Lower lobe of right lung (tissue), 2 donors: ENCODE measurements around the gene POLR2F. TPM values are rescaled to one million over a fixed set of nuclear protein-coding genes. Genes with fewer than 3 reads are reported as not detected.

ENCODE experiments used
- ATAC-seq, 2 donors: fragments of 200-7000 bp; cut with Tn5 transposase; one replicate each; pipeline ENCODE4 v1.9.1; 2020 to 2022; ENCODE audit warnings: mild to moderate bottlenecking in 2 of 2, moderate library complexity in 2 of 2
- DNase-seq: peaks from one replicate; pipeline ENCODE4 v3.0.0-alpha.2; 2020
- H3K27ac ChIP-seq: fragments of 200-600 bp; one replicate; pipeline ENCODE4 v1.8.0; 2022
- H3K27me3 ChIP-seq: fragments of 200-600 bp; one replicate; pipeline ENCODE4 v1.8.0; 2022; ENCODE audit warnings: low read depth
- H3K36me3 ChIP-seq: fragments of 200-600 bp; one replicate; pipeline ENCODE4 v1.8.0; 2022; ENCODE audit warnings: mild to moderate bottlenecking
- H3K4me1 ChIP-seq: fragments of 200-600 bp; one replicate; pipeline ENCODE4 v1.8.0; 2022
- H3K4me3 ChIP-seq: fragments of 200-600 bp; one replicate; pipeline ENCODE4 v1.8.0; 2022; ENCODE audit warnings: mild to moderate bottlenecking
- H3K9me3 ChIP-seq: fragments of 200-600 bp; one replicate; pipeline ENCODE4 v1.8.0; 2022
- intact Hi-C: fragments of 100-400 bp; cut with DNase I; formaldehyde crosslinking; loops from one replicate; pipeline ENCODE4 v1.11.0; 2022
- total RNA-seq: library from RNA; stranded (reverse); fragmentation: NEBNext Ultra II Directional; extraction: Animal tissue kit (Norgen Biotek cat#: 25700); gene quantifications from one replicate; pipeline ENCODE4 v1.2.1, GENCODE V29; 2021
- TF ChIP-seq, protein P1 (sequence below): fragments of 200-600 bp; IDR thresholded peaks from one replicate; pipeline ENCODE4 v1.8.0; 2022; ENCODE audit warnings: antibody characterized with exemption, mild to moderate bottlenecking
- donor health status: DM: no; HTN: yes; CAD: no; lungs with severe emphysema.

Gene POLR2F
- total RNA-seq, 1 donor from 2014 or later, result 60.3 TPM

DNA sequence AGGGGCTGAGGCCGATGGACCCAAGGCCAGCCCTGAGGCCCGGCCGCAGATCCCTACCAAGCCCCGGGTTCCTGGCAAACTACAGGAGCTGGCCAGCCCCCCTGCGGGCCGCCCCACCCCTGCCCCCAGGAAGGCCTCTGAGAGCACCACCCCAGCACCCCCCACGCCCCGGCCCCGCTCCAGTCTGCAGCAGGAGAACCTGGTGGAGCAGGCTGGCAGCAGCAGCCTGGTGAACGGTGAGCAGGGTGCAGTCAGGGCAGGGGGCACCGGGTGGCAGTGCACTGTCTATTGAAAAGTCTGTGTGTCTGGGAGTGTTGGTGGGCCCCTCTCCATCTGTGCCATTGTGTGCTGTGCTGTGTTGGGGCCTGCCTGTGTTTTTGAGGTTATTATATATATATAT, 31.3 kb upstream of the POLR2F start:
- Histone ChIP-seq H3K27ac (no peak overlapping the region), H3K36me3 (peaks cover 75% of the 10 kb centered on the region), H3K4me1 (peaks cover 7% of the 10 kb centered on the region), H3K27me3 (no peaks in the 10 kb centered on the region), H3K4me3 (no peak overlapping the region), H3K9me3 (no peaks in the 10 kb centered on the region)
- intact Hi-C loops, result no loop called here
- no peak for DNase-seq
- ATAC-seq, result no peak
- TF ChIP-seq, protein P1, sequence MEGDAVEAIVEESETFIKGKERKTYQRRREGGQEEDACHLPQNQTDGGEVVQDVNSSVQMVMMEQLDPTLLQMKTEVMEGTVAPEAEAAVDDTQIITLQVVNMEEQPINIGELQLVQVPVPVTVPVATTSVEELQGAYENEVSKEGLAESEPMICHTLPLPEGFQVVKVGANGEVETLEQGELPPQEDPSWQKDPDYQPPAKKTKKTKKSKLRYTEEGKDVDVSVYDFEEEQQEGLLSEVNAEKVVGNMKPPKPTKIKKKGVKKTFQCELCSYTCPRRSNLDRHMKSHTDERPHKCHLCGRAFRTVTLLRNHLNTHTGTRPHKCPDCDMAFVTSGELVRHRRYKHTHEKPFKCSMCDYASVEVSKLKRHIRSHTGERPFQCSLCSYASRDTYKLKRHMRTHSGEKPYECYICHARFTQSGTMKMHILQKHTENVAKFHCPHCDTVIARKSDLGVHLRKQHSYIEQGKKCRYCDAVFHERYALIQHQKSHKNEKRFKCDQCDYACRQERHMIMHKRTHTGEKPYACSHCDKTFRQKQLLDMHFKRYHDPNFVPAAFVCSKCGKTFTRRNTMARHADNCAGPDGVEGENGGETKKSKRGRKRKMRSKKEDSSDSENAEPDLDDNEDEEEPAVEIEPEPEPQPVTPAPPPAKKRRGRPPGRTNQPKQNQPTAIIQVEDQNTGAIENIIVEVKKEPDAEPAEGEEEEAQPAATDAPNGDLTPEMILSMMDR, result no peak

DNA sequence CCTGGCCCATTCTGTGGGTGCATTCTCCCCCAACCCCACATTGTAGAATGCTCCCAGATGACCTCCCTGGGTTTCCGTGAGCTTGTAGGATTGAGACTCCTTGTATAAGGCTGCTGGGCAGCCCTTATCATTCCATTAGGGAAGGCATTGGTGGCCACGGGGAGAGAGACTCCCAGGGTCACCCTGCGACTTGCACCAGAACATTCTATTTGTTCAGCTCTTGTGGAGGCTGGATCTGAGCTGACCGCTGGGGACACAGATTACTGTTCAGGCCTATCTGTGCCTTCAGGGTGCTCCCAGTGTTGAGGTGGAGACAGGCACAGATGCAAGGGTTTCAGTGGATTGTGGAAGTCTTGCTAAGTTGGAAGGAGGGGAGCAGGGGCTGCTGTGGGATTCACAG, 29.6 kb upstream of the POLR2F start:
- no peaks in the 10 kb centered on the region for H3K27me3 ChIP-seq
- H3K9me3 ChIP-seq, result no peaks in the 10 kb centered on the region
- ATAC-seq (no peak), DNase-seq (no peak)
- no peak overlapping the region for H3K27ac ChIP-seq
- intact Hi-C loops, result no loop called here
- no peak overlapping the region for H3K4me3 ChIP-seq
- TF ChIP-seq, protein P1, result no peak
- H3K4me1 ChIP-seq, result peaks cover 7% of the 10 kb centered on the region
- peaks cover 75% of the 10 kb centered on the region for H3K36me3 ChIP-seq

DNA sequence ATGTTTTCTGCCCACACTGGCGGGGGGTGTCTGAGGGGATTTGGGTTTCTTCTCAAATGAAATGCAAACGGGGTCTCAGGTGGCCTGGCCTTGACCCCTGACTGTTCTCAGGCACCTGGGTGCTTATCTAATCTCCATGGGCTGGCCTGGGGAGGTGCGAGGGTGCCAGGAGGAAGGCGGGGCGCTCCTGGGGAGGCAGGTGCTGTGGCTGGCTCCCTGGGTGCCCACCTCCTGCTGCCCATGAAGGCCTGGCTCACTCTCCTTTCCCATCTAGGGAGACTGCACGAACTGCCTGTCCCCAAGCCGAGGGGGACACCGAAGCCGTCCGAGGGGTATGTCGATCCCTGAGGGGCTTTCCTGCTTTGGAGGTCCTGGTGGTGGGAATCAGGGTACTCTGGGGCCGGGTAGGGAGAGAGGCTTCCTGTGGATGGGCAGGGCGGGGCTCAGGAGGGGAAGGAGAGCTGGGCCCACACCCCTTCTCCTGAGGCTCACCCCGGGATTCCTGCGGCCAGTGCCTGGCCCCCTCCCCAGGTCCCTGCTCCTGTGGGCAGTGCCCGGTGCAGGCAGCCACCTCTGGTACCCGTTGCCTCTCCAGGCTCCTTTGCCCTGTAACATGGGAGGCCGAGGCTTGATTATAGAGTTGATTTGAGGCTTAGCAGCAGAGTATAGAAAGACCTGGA, 29.0 kb upstream of the POLR2F start:
- ATAC-seq (no peak), DNase-seq (no peak)
- H3K27ac ChIP-seq, result no peak overlapping the region
- H3K27me3 ChIP-seq, result no peaks in the 10 kb centered on the region
- intact Hi-C loops, result no loop called here
- peaks cover 7% of the 10 kb centered on the region for H3K4me1 ChIP-seq
- no peak overlapping the region for H3K4me3 ChIP-seq
- TF ChIP-seq, protein P1, result no peak
- H3K9me3 ChIP-seq, result no peaks in the 10 kb centered on the region
- H3K36me3 ChIP-seq, result peaks cover 76% of the 10 kb centered on the region

DNA sequence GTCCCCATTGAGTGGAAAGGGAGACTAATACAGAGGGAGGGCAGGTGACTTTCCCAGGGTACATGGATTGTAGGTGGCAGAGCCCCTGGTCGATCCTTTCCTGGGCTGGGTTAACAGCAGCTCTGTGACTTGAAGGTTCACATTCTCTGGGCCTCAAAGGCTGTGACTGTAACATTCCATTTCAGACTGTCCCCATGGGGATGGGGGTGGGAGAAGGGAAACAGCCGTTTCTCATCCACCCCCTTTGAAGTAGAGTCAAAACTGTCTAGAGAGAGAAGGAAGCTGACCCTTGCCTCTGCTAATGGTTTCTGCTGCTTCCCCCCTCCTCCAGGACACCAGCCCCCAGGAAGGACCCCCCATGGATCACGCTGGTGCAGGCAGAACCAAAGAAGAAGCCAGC, 28.2 kb upstream of the POLR2F start:
- no peaks in the 10 kb centered on the region for H3K9me3 ChIP-seq
- DNase-seq, result no peak
- no peak overlapping the region for H3K4me3 ChIP-seq
- intact Hi-C loops, result no loop called here
- H3K4me1 ChIP-seq, result peaks cover 3% of the 10 kb centered on the region
- H3K36me3 ChIP-seq, result peaks cover 84% of the 10 kb centered on the region
- ATAC-seq, result no peak
- no peaks in the 10 kb centered on the region for H3K27me3 ChIP-seq
- no peak overlapping the region for H3K27ac ChIP-seq
- TF ChIP-seq, protein P1, result no peak

GRCh38 chr22:37925767-37926166, 27.7 kb upstream of the POLR2F start:
- no peak for DNase-seq
- H3K27ac ChIP-seq, result no peak overlapping the region
- TF ChIP-seq, protein P1, result no peak
- H3K36me3 ChIP-seq, result peaks cover 85% of the 10 kb centered on the region
- peaks cover 7% of the 10 kb centered on the region for H3K4me1 ChIP-seq
- H3K4me3 ChIP-seq, result no peak overlapping the region
- no peaks in the 10 kb centered on the region for H3K27me3 ChIP-seq
- ATAC-seq, result no peak
- intact Hi-C loops, result no loop called here
- no peaks in the 10 kb centered on the region for H3K9me3 ChIP-seq
